HG03469 (cell line): ENCODE results near the gene SCNN1G.
A peak's percentile ranks its signal among the peaks of the same experiment; 100 is the strongest.

Experiments
- ATAC-seq: cut with Tn5 transposase; IDR thresholded peaks from one replicate; pipeline ENCODE4 v1.9.1; 2021; ENCODE audit warnings: mild to moderate bottlenecking, moderate library complexity, moderate number of reproducible peaks; ENCODE audit not compliant: unreplicated experiment

The SCNN1G gene

DNA sequence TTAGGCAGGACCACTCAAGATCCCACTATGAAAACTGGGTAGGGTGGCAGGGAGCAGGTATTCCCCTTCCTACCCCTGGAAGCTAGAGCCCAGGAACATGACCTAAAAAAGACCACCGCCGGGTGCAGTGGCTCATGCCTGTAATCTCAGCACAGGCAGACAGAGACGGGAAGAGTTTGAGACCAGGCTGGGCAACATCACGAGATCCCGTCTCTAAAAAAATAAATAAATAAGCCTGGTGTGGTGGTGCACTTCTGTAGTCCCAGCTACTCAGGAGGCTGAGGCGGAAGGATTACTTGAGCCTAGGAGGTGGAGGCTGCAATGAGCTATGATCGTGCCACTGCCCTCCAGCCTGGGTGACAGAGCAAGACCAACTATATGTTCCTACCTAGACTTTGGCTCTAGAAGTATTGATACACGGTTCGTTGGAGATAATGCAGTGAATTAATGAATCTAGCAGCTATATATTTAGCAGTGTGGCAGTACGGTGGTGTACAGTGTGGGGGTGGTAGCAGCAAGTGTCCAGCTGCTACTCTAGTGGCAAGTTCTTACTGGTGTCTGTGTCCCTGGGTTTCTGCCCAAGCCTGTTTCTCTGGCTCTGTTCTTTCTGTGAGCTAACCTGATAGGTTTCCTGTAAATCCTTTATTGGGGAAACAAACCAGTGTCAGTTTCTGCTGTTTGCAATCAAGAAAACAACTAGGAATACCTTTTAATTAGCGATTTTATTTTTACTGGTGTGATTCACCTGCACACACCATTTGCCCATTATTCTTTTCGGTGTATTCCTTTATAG is 30.0 kb upstream of the SCNN1G start:
- ATAC-seq, result no peak

DNA sequence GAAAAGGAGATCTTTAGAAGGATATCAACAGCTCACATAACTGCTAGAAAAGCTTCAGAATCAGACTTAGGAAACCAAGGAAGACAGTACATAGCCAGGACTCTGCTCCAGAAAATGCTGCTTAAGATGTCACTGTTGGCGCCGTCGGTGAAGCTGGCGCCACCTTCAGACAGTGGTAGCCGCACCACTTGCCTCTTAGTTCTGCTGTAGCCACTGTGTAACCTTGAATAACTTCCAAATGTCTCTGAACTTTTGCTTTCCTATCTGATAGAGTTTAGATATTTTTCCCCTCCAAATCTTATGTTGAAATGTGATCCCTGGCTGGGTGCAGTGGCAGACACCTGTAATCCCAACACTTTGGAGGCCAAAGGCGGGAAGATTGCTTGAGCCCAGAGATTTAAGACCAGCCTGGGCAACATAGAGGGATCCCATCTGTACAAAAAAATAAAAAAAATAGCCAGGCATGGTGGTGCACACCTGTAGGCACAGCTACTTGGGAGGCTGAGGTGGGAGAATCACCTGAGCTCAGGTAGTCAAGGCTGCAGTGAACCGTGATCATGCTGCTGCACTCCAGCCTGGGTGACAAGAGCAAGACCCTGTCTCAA is 27.0 kb upstream of the SCNN1G start:
- ATAC-seq, result no peak

DNA sequence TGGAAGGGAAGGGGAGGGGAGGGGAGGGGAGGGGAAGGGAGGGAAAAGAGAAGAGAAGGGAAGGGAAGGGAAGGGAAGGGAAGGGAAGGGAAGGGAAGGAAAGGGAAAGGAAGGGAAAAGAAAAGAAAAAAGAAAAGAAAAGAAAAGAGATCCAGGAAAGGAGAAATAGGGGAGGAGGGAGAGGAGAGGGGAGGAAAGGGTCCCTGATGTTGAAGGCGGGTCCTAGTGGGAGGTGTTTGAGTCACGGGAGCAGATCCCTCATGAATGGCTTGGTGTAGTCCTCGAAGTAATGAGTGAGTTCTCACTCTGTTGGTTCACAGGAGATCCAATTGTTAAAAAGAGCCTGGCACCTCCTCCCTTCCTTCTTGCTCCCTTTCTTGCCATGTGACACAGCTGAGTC is 26.4 kb upstream of the SCNN1G start:
- no peak for ATAC-seq

DNA sequence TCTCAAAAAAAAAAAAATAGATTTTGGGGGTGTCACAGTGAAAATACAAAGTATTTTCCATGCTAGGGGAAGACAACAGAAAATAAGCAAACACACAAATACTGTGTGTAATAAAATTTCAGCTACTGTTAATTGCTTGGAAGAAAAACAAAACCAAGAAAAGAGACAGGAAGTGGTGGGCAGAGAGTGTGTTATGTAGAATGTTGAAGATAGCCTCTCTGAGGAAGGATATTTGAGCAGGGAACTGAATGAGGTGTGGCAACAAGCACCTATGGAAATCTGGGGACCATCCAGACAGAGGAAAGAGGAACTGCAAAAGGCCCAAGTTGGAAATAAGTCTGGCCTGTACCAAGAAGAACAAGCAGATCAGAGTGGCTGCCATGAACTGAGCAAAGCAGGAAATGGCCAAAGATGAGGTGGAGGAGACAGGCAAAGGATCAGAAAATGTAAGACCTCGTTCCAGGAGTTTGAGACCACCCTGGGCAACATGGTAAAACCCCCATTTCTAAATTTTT is 25.5 kb upstream of the SCNN1G start:
- ATAC-seq, result no peak

DNA sequence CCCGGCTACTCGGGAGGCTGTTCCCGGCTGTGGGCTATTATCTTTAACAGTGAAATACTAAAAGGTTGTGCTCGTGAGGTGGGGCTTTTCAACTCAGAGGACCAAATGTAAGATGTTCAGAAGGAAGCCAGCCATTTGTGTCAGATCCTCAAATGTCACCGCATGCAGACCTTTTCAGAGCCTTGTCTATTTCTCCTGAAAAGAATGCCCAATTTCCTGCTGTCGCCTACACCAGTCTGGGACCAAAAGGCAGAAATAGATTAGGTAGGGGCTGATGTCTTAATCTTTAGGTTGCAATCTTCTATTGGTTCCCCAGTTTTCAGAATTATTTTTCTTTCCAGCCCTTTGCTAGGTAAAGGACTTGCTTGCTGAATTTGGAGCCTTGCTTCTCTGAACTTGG is 24.4 kb upstream of the SCNN1G start:
- no peak for ATAC-seq

DNA sequence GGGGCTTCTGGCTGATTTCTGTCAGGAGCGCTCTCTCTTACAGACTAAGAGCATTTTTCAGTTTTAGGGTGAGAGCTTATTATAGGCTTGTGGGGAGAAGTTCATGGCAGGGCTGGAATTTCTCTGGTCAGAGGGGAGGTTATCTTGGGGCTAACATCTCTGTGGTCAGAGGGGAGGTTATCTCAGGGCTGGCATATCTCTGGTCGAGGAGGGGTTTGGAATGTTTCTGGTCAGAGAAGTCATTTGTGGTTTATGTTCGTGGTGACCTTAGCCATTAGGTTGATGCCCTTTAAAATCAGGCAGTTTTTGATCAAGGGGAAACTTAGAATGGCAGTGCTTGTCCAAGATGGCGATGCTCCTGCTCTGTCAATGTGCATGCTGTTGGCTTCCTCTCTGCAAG is 22.5 kb upstream of the SCNN1G start:
- ATAC-seq, result no peak

DNA sequence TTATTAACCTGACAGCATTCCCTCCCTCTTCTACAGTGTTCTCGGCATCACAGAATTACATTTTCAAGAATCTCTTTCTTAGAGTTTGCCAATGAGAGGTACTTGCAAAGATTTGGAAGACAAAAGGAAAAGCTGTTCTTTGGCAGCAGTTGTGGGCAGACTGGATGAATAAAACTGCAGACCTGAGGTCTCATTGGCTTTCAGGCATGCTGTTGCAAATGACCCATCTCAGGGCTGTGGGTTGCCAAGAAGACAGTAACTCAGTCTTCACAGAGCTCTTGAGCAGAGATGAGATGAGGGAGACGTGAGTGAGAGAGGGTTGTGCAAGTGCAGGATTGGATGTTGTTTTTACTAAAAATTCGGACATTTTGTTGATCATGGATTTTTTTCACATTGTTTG is 22.0 kb upstream of the SCNN1G start:
- no peak for ATAC-seq

DNA sequence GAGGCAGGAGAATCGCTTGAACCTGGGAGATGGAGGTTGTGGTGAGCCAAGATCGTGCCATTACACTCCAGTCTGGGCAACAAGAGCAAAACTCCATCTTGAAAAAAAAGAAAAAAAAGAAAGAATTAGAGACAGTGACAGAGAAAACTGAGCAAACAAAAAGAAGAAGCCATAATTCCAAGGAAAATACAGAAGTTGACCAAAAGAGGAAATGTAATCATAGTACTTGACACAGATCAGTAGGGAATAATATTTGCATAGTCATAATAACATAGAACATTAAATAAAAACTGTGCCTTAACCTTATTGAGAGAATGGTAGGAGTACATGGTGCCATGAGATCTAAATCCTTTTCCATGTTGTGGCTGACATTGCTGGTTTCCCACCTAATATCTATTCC is 18.6 kb upstream of the SCNN1G start:
- ATAC-seq, result no peak

DNA sequence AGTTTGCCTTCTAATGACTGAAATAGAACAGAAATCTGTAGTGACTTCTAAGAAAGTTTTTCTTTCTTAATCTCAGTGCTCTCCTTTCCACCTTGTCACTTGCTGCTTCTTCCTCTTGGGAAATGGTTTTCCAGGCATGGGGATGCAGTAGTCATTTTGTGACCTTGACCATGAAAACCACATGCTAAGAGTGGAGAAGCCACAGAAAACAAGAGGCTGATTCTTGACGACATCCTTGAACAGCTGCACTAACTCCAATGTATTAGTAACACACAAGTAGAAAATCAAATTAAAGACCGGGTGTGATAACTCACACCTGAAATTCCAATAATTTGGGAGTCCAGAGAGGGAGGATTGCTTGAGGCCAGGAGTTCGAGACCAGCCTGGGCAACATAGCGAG is 17.8 kb upstream of the SCNN1G start:
- no peak for ATAC-seq

DNA sequence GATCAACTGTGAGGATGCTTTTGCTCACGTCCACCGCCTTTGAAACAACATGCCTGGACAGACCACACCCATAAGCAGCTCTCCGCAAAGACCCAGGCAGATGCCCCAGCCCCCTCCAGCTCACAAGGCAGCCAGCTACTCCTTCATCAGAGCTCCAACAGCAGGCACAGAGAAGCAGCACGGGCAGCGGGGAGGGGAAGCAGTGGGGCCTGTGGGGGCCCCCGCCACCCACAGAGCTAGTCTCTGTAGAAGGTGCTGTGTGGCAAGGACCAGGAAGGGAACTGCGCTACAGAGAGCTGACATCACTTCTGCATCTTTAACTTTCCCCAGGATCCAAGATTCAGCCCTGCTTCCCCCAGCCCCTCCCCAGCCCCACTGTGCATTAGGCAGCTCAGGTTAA is 10.0 kb upstream of the SCNN1G start:
- ATAC-seq, result no peak

DNA sequence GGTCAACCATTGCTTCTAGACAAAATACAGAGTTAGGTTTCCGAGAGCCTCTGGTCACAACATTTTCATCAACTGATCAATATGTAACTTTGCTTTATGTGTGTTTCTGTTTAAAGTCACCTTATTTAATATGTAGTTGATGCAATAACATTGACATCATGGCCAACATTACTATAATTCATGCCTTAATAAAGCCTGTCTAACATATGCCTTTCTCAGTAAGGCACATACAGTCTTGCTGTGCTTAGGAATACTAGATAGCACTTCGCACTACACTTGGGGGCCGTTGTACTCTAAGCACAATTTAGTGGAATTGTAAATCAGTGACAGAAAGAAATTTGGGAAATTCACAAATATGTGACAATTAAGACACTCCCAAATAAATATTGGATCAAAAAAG is 9.6 kb upstream of the SCNN1G start:
- no peak for ATAC-seq

DNA sequence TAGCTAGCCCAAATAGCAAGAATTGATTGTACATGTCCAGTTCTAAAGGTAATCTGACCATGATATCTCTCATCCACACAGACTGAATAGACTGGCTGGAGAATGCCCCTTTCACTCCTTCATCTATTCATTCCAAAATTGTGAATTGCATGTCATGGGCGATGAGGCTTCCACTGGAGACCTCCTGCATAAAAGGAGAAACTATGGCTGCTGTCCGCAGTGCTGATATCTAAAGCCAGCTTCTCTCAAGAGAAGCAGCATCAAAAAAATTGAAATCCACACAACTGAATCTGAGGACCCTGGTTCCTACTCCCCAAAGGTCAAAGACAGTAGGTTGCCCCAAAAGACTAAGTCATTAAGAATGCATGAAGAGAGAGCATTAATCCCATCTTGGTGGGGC is 7.9 kb upstream of the SCNN1G start:
- ATAC-seq, result no peak

DNA sequence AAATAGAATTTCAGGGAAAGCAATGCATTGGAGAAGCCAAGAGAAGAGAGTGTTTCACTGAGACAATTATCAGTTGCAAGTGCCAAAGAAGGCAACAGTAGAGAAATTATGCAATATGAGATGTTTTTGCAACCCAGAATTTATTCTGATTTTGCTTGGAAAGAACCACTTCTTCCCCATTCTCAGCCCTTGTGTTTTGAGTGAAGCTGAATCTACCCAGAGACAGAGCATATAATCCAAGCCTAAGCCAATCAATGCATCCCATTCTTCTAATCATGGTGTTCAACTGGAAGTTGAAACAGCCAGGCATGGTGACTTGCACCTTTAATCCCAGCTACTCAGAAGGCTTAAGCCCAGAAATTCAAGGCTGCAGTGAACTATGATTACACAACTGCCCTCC is 6.9 kb upstream of the SCNN1G start:
- no peak for ATAC-seq

DNA sequence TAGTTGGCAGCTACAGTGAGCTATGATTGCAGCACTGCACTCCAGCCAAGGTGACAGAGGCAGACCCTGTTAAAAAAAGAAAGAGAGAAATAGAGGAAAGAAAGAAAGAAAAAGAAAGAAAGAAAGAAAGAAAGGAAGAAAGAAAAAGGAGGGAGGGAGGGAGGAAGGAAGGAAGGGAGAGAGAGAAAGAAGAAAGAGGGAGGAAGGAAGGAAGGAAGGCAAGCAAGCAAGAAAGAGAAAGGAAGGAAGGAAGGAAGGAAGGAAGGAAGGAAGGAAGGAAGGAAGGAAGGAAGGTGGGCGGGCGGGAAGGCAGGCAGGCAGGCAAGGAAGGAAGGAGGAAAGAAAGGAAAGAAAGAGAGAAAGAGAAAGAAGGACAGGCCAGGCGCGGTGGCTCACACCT is 1.0 kb upstream of the SCNN1G start:
- ATAC-seq, result no peak

DNA sequence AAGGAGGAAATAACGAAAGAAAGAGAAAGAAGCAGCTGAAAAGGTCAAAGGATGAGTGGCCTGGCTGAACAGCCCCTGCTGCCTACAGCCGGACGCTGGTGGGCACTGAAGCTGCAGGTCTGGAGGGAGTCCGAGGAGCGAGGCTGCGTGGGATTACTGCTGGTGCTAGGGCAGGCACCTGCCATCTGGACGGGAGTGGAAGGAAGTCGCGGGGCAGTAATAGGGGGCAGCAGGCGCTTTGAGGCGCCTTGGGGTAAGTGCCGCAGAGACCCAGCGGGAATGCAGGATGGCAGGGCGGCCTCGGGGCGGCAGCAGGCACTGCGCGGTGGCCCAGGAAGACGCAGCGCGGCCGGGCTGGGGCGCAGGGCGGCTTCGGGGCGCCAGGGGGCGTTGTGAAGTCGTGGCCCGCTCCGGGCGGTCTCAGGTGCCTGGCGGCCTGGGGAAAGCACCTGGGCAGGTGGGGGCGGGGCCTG is 303 bp upstream of the SCNN1G start:
- peak; percentile 75 for ATAC-seq

DNA sequence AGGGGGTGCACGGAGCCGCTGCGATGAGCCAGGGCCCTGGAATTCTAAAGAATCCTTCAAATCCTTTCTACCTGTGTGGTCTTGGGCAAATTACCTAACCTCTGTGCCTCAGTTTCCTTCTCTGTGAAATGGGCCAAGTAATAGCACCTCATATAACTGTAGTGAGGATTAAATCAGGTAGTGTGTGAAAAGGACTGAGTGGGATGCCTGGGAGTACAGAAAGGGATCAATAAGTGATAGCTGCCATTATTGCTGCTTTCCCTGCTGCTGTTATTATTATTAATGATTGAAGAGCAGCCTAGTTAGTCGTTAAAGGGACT is 958 bp downstream of the SCNN1G start:
- ATAC-seq, result no peak

DNA sequence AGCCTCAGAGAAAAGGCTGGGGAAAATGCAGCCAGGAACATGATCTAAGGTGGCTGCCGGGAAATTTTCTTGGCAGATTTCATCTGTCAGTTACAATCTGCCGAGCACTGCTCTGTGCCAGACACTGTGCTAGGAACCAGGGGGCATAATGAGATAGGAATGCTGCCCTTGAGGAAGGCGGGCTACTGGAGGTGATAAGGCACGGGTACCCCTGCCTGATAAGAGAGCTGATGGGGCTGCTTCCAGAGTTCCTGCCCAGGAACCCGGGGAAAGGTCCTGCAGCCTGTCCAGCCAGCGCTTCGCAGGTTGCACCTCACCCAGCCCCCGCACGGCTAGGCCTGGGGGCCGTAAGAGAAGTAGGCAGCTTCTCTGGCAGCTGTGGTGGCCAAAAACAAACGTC is 3.1 kb downstream of the SCNN1G start:
- ATAC-seq, result no peak

DNA sequence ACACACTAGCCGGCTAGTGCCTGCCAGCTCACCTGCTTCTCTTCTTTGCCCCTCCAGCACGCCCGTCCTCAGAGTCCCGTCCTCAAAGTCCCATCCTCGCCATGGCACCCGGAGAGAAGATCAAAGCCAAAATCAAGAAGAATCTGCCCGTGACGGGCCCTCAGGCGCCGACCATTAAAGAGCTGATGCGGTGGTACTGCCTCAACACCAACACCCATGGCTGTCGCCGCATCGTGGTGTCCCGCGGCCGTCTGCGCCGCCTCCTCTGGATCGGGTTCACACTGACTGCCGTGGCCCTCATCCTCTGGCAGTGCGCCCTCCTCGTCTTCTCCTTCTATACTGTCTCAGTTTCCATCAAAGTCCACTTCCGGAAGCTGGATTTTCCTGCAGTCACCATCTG is 3.6 kb downstream of the SCNN1G start:
- no peak for ATAC-seq

DNA sequence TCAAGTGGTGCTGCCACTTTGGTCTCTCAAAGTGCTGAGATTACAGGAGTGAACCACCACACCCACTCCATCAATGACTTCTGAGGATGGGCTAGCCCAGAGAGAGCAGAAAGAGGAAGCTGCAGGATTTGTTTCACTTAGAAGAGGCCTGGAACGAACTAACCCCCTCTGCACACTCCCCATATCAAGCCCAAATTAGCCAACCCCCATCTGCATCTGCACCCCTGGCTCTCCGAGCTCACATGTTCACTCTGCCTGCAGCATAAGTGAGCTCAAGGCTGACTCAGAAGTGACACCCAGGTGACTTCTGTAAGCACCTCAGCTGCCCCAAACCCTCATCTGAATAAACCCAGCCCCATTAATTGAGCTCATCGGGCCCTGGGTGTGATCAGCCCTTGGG is 4.8 kb downstream of the SCNN1G start:
- no peak for ATAC-seq

DNA sequence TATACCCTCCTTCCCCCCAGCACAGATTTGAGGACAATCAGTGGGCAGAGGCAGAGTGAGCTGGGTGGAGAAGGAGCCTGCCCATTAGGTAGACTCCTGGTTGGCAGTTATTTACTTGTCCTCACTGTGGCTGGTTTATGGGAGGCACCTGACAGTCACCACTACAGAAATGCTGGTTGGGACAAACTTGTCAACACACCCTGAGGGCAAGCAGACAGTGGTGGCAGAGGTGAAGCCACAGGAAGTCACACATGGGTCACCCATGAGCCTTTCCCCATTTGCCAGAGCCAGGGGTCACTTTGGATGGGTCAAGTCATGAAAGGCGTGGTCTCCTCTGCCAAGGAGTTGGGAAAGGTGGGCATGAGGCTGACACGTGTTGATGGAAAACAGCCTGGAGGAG is 6.4 kb downstream of the SCNN1G start:
- no peak for ATAC-seq

DNA sequence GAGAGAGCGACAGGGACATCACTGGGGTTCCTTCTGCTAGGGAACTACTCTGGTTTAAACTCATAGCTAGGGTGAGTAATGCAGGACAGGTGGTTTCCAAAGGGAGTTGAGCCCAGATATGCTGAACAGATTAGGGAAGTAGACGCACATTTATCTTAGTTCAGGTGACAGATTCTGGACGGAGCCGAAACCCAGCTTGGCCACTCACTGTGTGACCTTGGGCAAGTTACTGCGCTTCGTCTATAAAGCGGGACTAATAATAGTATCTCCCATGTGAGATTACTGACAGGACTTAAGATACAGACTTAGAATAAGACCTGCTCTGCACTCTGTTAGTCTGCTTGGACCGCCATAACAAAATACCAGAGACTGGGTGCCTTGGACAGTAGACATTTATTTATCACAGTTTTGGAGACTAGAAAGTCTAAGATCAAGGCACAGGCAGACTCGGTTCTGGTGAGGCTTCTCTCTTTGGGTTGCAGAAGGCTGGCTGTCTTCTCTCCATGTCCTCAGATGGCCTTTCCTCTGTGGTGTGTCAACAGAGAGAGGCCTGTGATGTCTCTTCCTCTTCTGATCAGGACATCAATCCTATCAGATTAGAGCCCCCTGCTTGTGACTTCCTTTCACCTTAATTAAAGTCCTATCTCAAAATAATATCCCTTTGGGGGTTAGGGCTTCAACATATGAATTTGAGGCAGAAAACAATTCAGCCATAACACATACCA is 12.1 kb downstream of the SCNN1G start:
- no peak for ATAC-seq

DNA sequence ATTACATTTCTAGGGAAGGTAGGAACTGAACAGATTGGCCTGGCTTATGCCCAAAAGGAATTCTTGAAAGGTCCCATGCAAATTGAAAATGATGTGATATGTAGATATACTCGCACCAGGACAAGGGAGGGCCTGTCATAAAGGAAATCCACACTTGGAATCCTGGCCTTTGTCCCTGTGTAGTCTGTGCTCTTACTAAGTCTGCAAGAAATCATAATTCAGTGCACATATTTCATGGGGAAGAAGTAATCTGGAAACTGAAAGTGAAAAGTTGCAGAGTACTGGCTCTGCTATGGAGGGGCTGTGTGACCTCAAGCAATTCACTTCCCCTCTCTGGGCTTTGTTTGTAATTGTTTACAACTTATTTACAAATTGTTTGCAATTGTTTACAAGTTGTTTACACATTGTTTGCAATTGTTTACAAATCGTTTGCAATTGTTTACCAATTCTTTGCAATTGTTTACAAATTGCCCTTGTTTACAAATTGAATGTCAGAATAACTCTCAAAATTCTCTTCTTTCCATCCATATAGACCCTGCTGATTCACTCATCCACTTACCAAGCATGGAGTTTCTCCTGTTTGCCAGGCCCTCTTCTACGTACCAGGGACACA is 12.9 kb downstream of the SCNN1G start:
- ATAC-seq, result no peak
